ENCODE results near the gene SPTBN4.
"Not testable (repeated sequence)": the region's sequence is repeated elsewhere in the genome, so short reads cannot be mapped to it uniquely, and the experiment has no call there.

The SPTBN4 gene

DNA sequence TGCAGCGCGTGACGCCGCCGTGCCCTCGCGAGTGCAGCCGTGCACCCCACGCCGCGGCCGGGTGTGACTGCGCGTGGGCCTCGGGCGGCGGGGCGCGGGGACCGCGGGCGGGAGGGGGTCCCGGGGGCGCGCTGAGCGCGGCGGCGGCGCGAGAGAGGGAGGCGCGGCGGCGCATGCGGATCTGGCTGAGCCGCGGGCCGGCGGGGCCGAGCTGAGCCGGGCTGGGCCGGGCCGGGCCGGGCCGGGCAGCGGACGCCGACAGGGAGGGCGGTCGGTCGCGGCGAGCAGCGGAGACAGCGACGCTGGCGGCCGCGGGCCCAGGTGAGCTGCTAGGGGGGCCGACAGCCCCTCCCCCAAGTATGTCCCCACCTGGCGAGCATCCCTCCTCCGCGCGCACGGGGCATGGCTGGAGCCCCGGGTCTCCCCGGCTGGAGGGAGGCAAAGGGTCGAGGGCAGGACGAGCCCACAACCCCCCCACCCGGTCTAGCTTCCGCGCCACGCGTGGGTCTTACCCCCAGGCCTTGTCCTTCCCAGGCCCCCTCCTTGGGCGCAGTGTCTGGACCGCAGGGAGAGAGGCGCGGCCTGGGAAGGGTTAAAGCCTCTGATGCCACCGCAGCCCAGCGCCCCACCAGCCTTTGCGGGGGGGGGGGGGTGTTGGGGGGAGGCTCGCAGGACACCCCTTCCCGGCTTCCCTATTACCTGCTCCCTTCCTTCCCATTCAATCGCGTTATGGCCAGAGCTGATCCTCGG, at the start of gene SPTBN4:
TSS of gene SPTBN4 (plus strand) at position 17 of the 750 bp plus-strand sequence. CDS start 5,621 bp downstream, outside the sequence.
- DNase-seq = no peak

DNA sequence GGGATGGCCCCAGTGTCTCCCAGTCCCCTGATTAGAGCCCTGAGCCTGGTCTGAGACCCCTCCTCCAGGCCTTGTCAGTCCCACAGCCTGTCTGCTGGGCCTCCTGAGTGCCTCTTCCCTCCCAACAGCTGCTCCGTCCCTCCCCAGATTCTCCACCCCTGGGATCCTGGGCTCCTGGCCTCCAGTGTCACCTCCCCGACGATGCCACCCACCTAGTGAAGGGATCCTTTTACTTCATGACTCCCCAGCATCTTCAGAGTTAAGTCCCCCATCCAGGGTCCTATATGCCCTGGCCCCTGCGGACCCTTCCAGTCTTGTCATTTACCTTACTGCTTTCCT, 49.2 kb upstream of the SPTBN4 start:
- DNase-seq = no peak

DNA sequence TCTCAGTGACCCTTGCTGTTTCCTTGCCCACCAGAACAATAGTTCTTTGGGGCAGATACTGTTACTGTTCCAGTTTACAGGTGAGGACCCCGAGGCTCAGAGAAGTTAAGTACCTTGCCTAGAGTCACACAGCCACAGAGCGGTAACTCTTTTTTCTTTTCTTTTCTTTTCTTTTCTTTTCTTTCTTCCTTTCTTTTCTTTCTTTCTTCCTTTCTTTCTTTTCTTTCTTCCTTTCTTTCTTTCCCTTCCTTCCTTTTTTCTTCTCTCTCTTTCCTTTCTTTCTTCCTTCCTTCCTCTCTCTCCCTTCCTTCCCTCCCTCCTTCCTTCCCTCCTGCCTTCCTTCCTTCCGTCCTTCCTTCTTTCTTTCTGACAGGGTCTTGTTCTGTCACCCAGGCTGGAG, 48.8 kb upstream of the SPTBN4 start:
- no peak for DNase-seq

DNA sequence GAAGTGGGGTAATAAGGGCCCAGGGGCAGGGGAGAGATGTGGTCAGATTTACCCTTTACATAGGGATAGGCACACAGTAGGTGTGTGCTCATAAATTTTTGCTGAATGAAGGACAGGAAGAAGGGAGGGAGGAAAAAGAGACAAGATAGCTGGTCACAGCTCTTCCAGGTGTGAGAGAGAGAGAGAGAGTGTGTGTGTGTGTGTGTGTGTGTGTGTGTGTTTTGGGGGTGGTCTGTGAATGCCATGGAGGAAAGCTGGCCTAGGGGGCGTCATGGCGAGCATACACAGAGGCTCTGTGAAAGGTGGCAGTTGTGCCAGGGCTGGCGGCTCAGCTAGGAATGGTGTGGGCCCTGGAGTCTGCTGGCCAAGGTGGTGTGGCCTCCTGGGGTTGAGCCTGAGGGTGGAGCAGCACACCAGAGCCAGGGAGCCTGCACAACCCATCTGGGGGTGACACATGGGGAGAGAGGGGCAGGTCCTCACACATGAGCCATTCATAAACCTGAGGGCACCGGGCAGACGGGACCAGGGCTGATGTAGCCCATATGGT, 47.7 kb upstream of the SPTBN4 start:
- DNase-seq = no peak

DNA sequence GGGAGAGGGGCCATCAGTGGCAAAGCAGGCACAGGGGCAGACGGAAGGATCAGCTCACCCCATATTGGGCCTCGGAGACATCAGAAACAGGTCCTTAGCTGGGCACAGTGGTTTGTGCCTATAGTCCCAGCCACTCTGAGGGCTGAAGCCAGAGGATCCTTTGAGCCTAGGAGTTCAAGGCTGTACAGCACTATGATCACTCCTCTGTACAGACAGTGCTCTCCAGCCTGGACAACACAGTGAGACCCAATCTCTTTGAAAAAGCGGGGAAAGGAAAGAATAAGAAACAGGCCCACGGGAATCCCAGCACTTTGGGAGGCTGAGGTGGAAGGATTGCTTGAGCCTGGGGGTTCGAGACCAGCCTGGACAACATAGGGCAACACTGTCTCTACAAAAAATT, 47.0 kb upstream of the SPTBN4 start:
- no peak for DNase-seq

DNA sequence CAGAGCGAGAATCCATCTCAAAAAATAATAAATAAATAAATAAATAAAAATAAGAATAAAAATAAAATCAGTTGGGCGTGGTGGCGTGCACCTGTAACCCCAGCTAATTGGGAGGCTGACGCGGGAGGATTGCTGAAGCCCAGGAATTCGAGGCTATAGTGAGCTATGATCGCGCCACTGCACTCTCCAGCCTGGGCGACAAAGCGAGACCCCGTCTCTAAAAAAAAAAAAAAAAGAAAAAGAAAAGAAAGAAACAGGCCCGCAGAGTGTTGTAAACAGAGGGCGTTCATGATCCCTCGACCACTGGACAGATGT, 46.4 kb upstream of the SPTBN4 start:
- DNase-seq = no peak

DNA sequence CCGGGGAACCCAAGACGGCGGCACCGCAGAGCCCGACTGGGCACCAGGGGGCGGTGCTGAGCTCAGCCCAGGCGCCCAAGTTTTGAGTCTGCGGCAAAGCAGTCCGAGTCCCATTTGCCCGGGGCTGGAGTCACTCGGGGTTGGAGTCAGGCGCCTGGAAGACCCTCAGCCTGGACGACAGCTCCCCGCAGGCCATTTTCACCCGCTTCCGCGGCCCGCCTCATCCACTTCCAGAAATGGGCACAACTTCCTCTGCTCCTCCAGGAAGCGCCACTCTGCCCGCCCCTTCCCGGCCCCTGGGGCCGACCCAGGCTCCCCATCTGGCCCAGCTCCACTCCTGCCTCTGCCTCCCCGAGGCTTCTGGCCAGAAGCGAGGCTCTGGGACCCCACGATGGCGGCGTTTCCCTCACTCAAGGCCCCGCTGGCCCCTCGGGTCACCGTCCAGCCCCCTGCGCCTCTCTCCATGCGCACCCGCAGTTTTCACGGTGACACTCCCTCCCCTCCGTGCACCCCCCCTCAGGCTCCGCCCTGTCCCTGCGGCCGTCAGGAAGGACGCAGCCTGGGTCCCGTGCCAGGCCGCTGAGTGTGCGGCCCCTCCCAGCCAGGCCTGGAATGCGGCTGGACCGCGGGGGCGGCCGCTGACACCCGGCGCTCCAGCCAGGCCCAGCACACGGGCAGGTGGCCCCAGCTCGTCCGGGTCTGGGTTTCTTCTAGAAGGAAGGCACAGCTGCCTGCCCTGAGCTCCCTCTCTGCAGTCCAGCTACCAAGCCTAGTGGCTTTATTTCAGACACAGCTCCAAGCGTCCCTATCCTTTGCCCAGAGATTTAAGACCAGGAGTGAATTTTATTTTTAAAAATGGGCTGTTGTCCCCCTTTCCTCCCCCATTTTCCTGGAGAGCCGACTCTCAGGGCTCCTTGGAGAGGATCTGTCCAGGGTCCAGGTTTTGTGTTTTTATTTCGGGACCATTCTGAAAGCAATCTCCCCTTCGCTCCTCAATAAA, 45.7 kb upstream of the SPTBN4 start:
- DNase-seq = peak; percentile 75

DNA sequence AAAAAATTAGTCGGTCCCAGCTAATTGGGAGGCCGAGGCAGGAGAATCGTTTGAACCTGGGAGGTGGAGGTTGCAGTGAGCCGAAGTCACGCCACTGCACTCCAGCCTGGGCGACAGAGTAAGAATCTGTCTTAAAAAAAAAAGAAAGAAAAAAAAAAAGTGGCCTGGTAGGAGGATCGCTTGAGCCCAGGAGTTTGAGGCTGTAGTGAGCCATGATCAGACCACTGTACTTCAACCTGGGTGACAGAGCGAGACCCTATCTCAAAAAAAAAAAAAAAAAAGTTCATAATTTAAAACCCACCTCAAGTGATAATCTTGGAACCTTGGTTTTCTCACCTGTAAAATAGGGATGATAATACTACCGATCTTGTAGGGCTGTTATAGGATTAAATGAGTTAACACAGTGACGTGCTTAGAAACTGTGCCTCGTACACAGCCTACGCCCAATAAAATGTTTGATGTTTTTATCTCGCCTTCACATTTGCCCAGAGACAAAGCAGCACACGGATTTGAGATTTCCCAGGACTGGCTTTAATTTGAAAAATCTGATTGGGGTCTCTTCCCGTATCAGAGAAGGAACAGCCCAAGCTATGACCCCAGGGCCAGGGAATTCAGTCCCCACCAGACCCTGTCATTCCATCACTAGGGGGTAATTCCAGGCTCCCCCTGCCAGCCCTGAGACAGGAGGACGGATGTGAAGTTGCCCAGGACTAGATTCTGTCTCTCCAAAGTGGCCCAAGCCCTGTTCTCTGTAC, 44.6 kb upstream of the SPTBN4 start:
- no peak for DNase-seq

DNA sequence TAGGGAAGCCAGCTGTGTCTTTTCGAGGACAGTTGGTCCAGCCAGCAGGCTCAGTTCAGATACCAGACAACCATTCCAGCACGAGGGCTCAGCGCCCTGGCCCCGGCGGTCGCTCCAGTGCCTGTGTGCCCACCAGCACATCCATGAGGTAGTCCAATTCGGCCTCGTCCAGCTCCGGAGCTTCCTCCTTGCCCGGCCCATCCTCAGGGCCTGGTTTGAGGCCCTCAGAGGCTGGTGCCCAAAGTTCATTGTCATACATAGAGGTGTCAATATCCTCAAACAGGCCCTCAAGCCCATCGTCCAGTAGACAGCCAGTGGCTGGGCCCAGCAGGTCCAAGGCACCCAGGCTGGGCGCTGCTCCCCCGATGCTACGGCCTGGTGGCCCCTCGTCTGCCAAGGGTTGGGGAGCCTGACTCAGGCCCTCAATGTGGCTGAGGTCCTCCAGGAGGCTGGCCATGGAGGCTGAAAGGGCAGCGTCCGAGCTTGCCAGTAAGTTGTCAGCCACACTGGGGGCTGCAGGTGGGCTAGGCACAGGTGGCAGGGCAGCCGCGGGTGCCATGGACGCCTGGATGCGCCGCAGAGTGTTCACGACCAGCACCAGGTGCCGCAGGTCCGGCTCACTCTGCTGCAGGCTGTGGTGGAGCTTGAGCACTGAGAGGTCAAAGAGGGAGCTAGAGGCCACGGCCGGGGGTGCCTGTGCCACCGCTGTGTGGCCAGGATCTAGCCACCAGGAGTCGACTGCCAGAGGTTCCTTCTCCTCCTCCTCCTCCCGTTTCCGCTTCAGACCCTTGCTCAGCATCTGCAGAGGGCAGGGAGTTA, 43.8 kb upstream of the SPTBN4 start:
- DNase-seq = no peak

DNA sequence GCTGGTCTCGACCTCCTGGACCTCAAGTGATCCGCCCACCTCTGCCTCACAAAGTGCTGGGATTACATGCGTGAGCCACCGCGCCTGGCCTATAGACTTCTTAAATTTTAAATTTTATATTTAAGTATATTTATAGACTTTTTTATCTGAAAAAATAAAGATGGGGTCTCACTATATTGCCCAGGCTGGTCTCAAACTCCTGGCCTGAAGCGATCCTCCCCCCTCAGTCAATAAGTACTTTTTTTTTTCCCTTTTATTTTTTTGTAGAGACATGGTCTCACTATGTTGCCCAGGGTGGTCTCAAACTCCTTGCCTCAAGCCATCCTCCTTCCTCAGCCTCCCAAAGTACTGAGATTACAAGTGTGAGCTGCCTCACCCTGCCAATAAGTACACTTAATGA, 42.9 kb upstream of the SPTBN4 start:
- DNase-seq = no peak

DNA sequence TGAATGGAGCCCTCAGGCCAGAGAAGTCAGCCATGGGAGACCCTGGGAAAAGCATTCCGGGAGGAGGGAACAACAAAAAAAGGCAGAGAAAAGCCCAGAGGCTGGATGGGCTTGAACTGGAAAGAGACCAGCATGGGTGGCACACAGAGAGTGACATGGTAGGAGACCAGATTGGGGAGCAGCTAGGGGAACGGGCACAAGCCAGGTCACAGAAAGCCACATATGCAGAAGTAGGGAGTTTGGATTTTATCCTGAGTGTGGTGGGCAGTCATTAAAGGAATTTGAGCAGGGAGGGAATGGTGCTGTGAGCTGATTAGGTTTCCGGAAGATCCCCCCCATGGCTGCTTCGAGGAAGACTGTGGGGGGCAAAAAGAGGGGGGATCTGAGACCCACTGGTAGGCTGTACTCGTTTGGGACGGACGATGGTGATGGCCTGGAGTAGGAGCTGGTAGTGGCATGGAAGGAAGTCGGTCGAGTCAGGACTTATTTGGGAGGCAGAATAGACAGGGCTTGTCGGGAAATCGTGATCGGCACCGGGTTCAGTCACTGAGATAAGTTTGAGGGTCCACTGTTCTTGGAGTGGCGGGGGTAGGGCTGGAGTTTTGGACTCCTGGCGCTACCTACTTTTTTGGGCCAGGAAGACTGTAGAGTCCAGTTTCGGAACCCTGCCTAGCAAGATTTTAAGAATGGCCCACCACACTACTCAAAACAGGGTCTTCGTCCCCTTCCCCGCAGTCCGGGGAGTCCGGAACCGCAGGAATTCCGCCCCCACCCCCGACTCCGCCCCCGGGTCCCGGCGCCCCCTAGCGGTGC, 42.0 kb upstream of the SPTBN4 start:
- DNase-seq = no peak

DNA sequence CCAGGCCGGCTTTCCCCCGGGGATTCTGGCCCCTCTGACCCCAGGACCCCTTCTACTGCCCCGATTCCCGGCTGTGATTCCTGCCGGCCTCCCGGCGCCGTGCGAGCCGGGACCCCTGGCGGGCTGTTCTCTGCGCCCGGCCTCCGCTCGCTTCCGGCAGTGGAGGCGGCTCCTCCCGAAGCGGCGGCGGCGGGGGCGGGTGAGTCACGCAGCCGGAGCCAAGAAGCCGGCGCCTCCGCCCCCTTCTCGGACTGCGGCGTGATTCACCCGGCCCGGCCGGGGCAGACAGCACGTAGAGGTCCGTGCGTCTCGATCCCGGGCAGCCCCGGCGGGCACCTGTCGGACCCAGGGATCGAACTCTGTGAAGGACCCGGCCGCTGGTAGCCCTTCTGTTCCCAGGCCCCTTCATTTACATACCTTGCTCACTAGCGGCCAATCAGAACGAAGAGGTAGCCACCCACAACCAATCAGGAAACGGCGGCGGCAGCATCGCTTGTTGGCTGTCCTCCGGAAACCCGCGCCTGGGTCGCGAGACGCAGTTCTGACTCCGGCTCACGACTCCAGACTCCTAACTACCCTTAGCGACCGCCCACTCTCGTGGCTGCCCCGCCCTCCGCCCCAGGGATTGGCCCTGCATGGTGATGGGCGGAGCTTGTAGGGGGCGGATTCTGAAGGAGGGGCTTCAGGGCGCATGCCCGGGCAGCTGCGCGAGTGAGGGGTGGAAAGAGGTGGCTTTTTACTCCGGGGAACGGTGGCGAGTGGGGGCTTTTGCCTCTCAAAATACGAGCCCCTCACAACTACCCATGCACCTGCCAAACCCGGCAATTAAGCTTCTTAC, 41.1 kb upstream of the SPTBN4 start, which contains the start of gene SERTAD1:
TSS of gene SERTAD1 (minus strand) at position 543 of the 838 bp plus-strand sequence. CDS start 2,446 bp downstream, outside the sequence.
- DNase-seq = peak; percentile 99

DNA sequence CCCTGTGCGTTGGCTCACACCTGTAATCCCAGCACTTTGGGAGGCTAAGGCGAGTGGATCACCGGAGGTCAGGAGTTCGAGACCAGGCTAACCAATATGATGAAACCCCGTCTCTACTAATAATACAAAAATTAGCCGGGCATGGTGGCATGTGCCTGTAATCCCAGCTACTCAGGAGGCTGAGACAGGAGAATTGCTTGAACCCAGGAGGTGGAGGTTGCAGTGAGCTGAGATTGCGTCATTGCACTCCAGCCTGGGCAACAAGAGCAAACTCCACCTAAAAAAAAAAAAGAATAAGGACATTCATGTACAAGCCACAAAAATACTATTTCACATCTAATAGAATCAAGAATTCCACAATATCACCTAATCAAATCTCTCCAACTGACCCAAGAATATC, 38.6 kb upstream of the SPTBN4 start:
- DNase-seq = not testable (repeated sequence)

DNA sequence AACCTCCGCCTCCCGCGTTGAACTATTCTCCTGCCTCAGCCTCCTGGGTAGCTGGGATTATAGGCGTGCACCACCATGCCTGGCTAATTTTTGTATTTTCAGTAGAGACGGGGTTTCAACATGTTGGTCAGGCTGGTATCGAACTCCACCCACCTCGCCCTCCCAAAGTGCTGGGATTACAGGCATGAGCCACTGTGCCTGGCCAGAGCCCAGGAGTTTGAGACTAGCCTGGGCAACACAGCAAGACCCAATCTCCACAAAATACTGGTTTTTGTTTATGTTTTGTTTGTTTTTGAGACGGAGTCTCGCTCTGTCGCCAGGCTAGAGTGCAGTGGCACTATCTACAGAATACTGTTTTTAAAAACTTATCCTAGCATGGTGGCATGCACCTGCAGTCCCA, 36.6 kb upstream of the SPTBN4 start:
- DNase-seq = not testable (repeated sequence)

DNA sequence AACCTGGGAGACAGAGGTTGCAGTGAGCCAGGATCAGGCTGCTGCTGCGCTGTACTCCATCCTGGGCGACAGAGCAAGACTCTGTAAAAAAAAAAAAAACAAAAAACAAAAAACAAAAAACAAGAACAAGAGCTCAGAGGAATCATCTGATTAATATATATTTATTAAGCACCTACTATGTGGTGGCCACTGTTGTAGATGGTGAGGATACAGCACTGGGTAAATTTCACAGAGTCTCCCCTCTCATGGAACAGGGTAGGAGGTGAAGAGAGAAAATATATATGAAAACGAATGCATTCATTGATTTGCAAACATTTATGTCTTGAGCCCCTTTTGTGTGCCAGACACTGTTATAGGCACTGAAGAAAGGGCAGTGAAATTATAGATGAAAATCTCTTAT, 35.1 kb upstream of the SPTBN4 start:
- DNase-seq = no peak

DNA sequence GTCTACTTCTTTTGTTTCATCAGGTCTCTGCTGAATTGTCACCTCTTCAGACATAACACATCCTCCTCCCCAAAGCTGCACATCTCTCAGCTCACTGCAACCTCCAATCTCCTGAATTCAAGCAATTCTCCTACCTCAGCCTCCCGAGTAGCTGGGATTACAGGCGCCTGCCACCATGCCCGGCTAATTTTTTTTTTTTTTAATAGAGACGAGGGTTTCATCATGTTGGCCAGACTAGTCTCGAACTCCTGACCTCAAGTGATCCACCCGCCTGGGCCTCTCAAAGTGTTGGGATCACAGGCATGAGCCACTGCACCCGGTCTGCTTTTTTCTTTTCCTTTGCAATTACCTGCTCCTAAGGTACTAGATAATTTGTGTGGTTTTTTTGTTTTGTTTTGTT, 34.0 kb upstream of the SPTBN4 start:
- peak; percentile 51 for DNase-seq

DNA sequence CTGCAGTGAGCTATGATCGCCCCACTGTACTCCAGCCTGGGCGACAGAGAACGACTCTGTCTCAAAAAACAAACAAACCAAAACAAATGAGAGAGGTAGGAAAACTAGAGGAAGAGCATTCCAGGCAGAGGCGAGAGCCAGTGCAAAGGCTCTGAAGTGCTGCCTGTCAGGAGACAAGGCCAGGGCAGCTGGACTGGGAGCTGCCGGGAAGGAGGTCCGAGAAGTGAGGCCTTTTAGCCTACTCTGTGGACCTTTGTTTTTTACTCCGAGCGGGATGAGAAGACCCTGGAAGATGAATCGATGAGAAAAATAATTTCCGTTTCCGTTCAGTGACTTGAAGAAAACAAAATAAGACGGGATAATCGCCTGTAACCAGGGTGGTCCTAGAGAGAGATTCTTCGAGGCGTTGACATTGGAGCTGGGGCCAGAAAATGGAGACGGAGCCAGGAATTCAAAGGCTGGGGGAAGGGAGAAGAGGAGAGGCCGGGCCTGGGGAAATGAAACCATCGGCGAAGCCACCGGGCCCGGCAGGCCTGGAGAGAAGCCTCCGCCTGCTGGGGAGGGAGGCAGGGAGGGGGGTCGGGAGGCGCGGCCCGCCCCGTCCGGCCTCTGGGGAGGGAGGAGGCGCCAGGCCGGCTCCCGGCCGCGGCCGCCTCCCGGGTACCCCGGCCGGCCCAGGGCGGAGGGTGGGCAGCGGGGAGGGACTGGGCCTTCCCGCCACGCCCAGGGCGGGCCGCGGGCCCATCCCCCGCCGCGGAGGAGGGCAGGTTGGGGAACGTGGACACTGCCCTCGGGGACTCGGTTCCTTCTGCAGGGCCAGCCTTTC, 33.2 kb upstream of the SPTBN4 start:
- peak; percentile 84 for DNase-seq

DNA sequence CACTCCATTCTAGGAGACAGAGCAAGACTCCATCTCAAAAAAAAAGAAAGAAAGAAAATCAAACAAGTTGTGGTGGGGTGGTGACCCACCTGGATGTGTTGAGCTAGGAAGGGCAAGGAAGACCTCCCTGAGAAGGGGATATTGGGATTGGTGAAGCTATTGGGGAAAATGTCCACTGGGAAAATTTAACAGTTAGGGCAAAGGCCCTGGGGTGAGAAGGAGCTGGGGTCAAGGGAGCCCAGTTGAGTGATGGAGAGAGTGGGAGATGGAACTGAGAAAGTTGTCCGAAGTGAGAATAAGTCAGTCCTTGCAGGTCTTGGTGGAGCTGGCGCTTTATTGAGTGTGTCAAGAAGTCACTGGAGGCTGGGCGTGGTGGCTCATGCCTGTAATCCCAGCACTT, 28.5 kb upstream of the SPTBN4 start:
- DNase-seq = no peak

DNA sequence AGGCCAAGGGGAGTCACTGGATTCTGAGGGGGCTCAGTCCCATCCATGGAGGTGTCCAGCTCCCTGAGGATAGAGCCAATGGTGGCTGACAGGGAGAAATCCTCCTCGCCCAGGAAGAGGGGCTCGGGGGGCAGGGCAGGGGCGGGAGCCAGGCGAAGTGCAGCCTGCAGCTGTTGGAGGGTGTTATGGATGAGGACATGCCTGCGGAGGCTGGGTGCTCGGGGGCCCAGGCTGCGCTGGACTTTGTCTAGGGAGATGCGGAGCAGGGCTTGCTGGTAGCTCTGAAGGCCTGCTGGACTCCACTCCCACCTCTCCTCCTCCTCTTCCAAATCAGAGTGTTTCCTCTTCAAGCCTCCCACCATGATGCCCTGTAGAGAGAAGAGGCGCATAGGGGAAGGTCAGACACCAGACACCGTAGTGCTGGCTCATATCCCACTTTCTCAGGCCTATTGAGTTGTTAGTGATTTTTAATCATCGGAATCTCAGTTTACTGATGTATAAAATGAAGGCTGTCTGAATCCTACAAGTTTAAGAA, 25.0 kb upstream of the SPTBN4 start:
- no peak for DNase-seq
